AG09319 (cell line): ENCODE results near the gene CELSR1.

ENCODE experiments used
- DNase-seq: peaks from one replicate; pipeline ENCODE4 v3.0.0-alpha.2; 2010; ENCODE audit warnings: low read depth; ENCODE audit errors: extremely low read depth
- TF ChIP-seq, protein P1 (sequence below): IDR thresholded peaks from 2 replicates; pipeline ENCODE4 v1.5.1; 2011; ENCODE audit warnings: low read depth, mild to moderate bottlenecking, inconsistent platforms, low read length, moderate library complexity

CELSR1 gene

DNA sequence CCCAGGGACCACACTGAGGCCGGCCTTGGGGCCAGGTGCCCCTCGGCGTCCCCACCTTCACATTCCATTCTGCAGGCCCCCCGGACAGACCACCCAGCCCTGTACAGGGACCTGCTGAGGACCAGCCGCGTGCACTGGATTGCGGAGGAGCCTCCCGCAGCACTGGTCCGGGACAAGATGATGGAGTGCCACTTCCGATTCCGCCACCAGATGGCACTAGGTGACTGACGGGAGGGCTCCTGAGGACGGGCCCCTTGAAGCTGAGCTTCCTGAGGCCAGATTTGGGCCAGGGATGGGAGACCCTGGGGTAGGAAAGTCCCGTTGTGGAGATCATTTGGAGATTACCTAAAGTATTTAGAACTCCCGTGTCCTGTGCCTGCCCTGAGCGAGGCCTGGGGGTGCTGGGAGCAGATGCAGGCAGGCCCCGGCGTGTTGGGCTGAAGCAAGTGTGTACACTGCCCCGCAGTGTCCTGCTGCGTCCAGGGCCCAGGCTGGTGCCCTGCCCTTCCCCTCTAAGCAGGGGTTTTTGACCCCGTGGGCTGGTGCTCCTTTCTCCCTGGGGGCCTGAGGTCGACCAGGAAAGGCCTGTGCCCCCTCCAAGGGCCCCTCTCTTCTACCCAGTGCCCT, 181.9 kb downstream of the CELSR1 start:
- no peak for DNase-seq
- TF ChIP-seq, protein P1, sequence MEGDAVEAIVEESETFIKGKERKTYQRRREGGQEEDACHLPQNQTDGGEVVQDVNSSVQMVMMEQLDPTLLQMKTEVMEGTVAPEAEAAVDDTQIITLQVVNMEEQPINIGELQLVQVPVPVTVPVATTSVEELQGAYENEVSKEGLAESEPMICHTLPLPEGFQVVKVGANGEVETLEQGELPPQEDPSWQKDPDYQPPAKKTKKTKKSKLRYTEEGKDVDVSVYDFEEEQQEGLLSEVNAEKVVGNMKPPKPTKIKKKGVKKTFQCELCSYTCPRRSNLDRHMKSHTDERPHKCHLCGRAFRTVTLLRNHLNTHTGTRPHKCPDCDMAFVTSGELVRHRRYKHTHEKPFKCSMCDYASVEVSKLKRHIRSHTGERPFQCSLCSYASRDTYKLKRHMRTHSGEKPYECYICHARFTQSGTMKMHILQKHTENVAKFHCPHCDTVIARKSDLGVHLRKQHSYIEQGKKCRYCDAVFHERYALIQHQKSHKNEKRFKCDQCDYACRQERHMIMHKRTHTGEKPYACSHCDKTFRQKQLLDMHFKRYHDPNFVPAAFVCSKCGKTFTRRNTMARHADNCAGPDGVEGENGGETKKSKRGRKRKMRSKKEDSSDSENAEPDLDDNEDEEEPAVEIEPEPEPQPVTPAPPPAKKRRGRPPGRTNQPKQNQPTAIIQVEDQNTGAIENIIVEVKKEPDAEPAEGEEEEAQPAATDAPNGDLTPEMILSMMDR, result peak; percentile 81

DNA sequence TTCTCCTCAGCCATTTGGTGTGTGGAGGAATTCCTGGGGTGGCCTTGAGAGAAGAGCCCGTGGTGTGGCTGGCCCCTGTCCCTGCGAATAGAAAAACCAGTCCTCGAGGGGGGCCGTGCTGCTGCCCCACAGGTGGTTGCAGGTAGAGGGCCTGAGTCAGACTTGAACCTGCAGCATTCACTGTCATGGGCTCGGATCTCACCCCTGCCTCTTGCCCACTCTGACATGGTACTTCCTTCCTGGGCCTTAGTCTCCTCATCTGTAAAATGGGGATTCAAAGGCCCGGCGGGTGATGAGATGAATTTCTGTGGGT, 182.5 kb downstream of the CELSR1 start:
- no peak for DNase-seq
- TF ChIP-seq, protein P1, result no peak

DNA sequence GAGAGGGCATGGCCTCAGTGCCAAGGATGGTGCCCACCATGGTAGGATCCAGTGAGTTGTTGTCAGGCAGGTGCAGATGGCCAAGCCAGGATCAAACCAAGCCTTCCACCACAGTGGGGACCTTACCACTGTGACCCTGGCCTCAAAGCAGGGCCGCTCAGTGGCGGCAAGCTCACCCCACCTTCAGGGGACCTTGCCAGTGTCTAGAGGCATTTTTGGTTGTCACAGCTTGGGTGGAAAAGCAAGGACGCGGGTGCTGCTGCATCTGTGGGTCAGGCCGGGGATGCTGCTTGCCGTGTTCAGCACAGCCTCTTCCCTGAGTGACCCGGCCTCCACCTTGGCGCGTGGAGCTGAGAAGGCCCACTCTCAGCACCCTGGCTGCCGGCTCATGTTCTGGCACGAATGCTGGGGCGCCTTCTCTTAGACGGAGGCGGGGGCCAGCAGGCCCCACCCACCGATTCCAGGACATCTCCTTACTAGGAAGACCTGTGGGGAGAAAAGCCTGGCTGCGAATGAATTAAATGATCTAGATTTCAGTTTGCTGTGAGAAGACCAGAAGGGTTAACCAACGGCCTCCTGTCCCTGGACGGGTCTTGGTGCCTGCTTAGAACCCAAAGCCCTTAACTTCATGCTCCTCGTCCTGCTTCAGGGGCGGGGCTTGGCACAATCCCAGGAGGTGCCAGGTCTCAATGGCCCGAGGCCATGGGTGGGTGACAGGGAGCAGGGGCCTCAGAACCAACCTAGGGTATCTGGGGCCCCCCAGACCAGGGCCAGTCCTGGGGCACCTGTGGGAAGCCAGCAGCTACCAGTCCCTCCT, 183.0 kb downstream of the CELSR1 start:
- DNase-seq, result no peak
- TF ChIP-seq, protein P1, result no peak

DNA sequence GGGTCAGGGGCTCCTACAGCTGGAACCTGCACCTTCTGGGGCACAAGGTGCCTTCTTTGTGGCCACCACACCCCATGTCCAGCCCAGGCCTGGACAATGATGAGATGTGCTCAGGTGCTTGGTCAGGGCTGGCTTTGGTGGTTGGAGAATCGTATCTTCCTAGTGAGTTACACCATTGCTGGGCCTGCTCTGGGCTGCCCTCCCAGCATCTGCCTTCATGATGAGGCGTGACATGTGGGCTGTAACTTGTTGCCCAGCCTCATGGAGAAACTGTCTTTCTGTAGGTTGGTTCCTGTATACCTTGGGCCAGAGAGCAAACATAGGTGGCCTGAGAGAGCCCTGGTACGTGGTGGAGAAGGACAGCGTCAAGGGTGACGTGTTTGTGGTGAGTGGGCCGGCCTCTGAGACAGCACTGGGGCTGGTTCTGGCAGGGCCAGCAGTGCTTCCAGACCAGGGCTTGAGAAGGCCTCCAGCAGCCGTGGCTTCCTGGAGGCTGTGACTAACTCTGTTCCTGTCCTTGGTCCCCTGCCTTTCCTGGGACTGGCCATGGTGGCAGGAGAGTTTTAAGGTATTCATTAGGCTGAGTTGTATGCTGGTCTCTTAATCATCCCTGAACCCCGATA, 183.8 kb downstream of the CELSR1 start:
- no peak for DNase-seq

DNA sequence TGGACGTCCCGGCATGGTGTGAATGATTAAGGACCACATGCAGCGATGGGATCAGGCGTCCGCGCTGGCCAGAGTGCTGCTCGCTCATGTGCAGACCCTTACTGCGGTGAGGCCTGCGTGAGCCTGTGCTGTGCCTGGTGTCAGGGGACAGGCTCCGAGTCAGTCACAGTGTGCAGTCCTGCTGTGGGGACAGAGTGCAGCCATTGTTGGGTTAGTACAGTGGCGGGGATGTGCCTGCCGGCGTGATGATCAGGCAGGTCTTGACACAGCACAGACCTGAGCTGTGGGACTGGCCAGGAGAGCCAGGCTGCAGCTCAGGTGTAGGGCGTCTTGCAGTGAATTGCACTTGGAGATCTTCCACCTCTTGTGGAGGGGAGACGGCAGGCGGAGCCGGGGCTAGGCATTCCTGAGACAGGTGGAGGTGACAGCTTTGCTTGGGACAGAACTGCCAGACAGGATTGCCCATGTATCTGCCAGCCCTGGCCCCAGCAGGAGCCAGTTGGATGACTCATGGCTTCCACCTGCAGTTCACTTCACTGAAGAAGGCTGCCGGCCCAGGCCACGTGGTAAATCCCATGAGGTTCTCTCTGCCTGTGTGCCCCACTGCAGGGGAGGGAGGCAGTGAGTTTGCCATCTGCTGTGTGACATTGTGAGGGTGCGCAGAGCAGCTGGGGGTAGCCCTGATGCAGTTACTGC, 184.6 kb downstream of the CELSR1 start:
- TF ChIP-seq, protein P1, result no peak

More for the DNA sequence above, 183.8 kb downstream of the CELSR1 start:
- TF ChIP-seq, protein P1, result no peak

DNA sequence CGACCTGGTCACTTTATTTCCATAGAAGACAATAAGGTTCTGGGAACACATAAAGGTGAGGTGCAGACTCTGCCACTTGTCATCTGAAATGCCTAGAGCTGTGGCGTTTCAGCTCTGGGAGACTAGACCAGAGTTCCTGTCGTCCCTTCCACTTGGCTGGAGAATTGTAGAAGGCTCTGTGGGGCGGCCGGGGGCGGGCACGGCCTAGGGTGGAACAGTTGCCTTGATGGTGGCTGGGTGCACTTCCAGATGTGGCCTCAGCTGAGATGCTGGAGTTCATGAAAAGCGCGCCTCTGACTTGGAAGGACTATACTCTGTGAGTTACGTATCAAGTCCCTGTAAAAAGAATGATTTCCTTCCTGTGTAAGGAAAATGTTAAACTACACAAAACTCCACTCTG, 185.1 kb downstream of the CELSR1 start:
- TF ChIP-seq, protein P1, result no peak
- DNase-seq, result no peak

More for the DNA sequence above, 184.6 kb downstream of the CELSR1 start:
- DNase-seq, result no peak
